ENCODE results near the gene CHD9NB. TPM values are rescaled to one million over a fixed set of nuclear protein-coding genes. Genes with fewer than 3 reads are reported as not detected.

The CHD9NB gene
- total RNA-seq = 5.1 and 7.8 TPM in 2 replicates

GRCh38 chr16:53052519-53053501 lies at the start of gene CHD9NB:
Gene CHD9NB, minus strand, starts transcription at chr16:53052897. Its CDS starts 8,739 bp downstream, at chr16:53044158.

GRCh38 chr16:53054670-53055485 lies 2.2 kb upstream of the CHD9NB start, which contains the start of gene CHD9:
Gene CHD9, plus strand, starts transcription at chr16:53054991. Its CDS starts 101,099 bp downstream, at chr16:53156090.

Other genes starting within 250 kb of the CHD9NB start
- 34.6 and 52.4 TPM in 2 replicates for gene CHD9, start 2.1 kb upstream of the CHD9NB start, total RNA-seq